22Rv1 (cell line): ENCODE results near the gene PAX3.

ENCODE experiments used
- ZFX ChIP-seq: fragments of 450-650 bp; IDR thresholded peaks from 2 replicates; pipeline ENCODE4 v1.6.1; 2017; ENCODE audit warnings: antibody characterized with exemption, borderline replicate concordance
- TF ChIP-seq, protein P1 (sequence below): fragments of 450-650 bp; IDR thresholded peaks from 2 replicates; pipeline ENCODE4 v1.5.1; 2017; ENCODE audit warnings: mild to moderate bottlenecking

DNA sequence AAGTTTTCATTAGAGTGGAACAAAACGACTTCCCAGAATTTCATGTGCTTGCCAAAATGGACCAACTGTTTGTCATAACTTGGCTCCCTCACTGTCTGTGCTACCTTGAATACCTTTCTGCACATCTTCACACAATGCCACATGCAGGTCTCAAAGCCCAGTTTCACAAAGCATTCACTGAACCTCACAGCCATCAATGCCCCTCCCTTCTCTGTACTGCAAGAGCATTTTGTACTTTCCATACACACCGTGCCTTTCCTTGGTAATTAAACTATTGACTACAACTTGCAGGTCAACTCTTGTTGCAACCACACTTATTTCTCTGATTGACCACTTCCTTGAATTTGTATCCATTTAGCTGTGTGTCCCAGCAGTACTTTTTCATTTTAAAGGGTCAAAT is 50.5 kb downstream of the PAX3 start:
- TF ChIP-seq, protein P1, sequence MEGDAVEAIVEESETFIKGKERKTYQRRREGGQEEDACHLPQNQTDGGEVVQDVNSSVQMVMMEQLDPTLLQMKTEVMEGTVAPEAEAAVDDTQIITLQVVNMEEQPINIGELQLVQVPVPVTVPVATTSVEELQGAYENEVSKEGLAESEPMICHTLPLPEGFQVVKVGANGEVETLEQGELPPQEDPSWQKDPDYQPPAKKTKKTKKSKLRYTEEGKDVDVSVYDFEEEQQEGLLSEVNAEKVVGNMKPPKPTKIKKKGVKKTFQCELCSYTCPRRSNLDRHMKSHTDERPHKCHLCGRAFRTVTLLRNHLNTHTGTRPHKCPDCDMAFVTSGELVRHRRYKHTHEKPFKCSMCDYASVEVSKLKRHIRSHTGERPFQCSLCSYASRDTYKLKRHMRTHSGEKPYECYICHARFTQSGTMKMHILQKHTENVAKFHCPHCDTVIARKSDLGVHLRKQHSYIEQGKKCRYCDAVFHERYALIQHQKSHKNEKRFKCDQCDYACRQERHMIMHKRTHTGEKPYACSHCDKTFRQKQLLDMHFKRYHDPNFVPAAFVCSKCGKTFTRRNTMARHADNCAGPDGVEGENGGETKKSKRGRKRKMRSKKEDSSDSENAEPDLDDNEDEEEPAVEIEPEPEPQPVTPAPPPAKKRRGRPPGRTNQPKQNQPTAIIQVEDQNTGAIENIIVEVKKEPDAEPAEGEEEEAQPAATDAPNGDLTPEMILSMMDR: no peak
- no peak for TF ChIP-seq ZFX
